ENCODE measurements around the gene PPP2R5C. TPM values are rescaled to one million over a fixed set of nuclear protein-coding genes. Genes with fewer than 3 reads are reported as not detected.

Gene PPP2R5C
- total and polyA plus RNA-seq, 9 of the 15 experiments (the other 6 are each of a cell fraction or from before 2014, with no cell fraction given): 284 to 617 (median 395) TPM

- H3K9me3 ChIP-seq (replicated peaks; ENCODE audit: control insufficient read depth, insufficient read depth, low read depth, low read length): no peaks in the 10 kb centered on the region
- TF ChIP-seq ZBTB34 (CRISPR knock-in tag; IDR thresholded peaks at IDR 0.05) (no peak), ZNF197 (CRISPR knock-in tag; IDR thresholded peaks at IDR 0.05; ENCODE audit: low read depth) (no peak), ADNP (tag; IDR thresholded peaks at IDR 0.05) (no peak), AFF4 (CRISPR knock-in tag; IDR thresholded peaks at IDR 0.05) (no peak), CBFB (CRISPR knock-in tag; IDR thresholded peaks at IDR 0.05) (no peak)
- no peaks in the 10 kb centered on the region for H3K9me1 ChIP-seq (ENCODE audit: control insufficient read depth, insufficient read depth, low read length)
- H3K36me3 ChIP-seq (ENCODE audit: control insufficient read depth, insufficient read depth, low read length): no peaks in the 10 kb centered on the region
- H4K20me1 ChIP-seq (replicated peaks; ENCODE audit: control insufficient read depth, insufficient read depth, low read length): no peaks in the 10 kb centered on the region
- ATAC-seq: no peak
- no peak overlapping the region for H3K27ac ChIP-seq (ENCODE audit: extremely low read depth, low read depth, low read length)
- intact Hi-C loops (cut with micrococcal nuclease) (no loop called here), in situ Hi-C loops (cut with MboI) (loop anchor here (5.0 kb wide), 1 partner anchor 38 kb away; no protein-coding TSS in a partner anchor)
- H3K27me3 ChIP-seq (ENCODE audit: control insufficient read depth in 2 of 2, insufficient read depth in 2 of 2, low read length in 2 of 2): no peaks in the 10 kb centered on the region
- WGBS (ENCODE audit: insufficient coverage, low coverage, missing lambda C conversion rate): 57% methylated on average over 4 of the region's 4 CpGs
- no peak overlapping the region for H3K9ac ChIP-seq (ENCODE audit: insufficient read depth in 1 of 2, low read depth in 2 of 2, low read length in 2 of 2)
- no peak overlapping the region for H3K4me2 ChIP-seq (ENCODE audit: insufficient read depth, low read length)
- no peak for DNase-seq (ENCODE audit: extremely low read depth in 1 of 4, low spot score in 3 of 4)
- no peak overlapping the region for H2AFZ ChIP-seq (ENCODE audit: low read depth, low read length)
- peaks cover 4 to 8% of the 10 kb centered on the region in 2 experiments; a peak in 4 of 5 replicates for H3K4me1 ChIP-seq (replicated peaks in 1 of 2; ENCODE audit: control insufficient read depth in 2 of 2, insufficient read depth in 2 of 2, low read length in 2 of 2)
- no TSS peak for BruUV-seq (replicated peaks)
- ChIA-PET POLR2A (no interaction called here), CTCF (ENCODE audit: low intra/inter-chr PET ratio) (no interaction called here)
- FAIRE-seq: no peak
- peaks cover 1% of the 10 kb centered on the region; the same call in 1 of the 3 replicates for H3K79me2 ChIP-seq (ENCODE audit: control insufficient read depth, insufficient read depth, low read length)
- no peak overlapping the region for H3K4me3 ChIP-seq
Measured at GRCh38 chr14:101754893-101755292, 6.6 kb upstream of the PPP2R5C start.
